GM12891 (cell line): Measurements from ENCODE around the gene USH2A.

Source experiments
- POLR2A ChIP-seq: IDR thresholded peaks from 2 replicates; pipeline ENCODE4 v1.6.1; 2011; ENCODE audit warnings: low read depth, low read length, control low read depth
- POLR2AphosphoS5 ChIP-seq: IDR thresholded peaks from 2 replicates; pipeline ENCODE4 v1.6.1; 2011; ENCODE audit warnings: low read depth, low read length, control low read depth

DNA sequence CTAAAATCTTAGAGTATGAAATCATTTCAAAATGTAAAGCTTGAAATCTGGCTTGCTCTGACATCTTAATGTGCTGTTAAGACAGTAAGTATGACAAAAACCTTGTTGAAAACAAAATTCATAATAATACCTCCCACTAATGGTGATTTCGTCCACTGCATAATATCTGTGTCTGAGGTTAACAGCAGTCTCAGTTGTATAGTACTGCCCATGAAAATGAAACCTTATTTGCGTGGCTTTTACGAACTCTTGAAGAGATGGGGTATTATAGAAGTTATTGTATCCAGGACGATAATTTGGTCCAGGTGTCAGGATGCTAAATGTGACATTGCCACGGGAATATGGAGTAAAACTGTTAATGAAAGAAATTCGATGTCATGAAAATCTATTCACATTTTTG, 99.9 kb downstream of the USH2A start:
- TF ChIP-seq POLR2A, result no peak
- TF ChIP-seq POLR2AphosphoS5, result no peak
